GM12892 (cell line): Measurements from ENCODE around the gene CCDC142.

ENCODE experiments used
- POLR2A ChIP-seq: IDR thresholded peaks from 2 replicates; pipeline ENCODE4 v1.6.1; 2011; ENCODE audit warnings: low read depth, low read length, control low read depth
- POLR2AphosphoS5 ChIP-seq: IDR thresholded peaks from 2 replicates; pipeline ENCODE4 v1.6.1; 2011; ENCODE audit warnings: low read depth, low read length, control low read depth

DNA sequence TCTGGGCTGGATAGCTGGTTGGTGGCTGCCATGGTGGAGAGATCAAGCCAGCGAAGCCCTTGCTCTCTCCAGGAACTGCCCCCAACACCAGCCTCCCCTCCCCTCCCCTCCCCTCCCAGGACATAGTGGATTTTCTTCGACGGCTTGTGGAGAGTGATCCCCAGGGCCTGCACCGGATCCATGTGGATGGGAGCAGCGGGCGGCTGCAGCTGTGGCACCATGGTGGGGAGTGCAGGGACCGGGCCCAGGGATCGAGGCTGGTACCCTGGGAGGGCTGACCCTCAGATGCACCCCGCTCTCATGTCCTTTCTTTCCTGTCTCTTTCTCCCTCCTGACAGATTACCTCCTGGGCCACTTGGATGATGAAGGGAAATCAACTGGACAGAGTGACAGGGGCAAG, 7.1 kb upstream of the CCDC142 start:
- TF ChIP-seq POLR2A (no peak), POLR2AphosphoS5 (no peak)
